Measurements from ENCODE around the gene TVP23C. TPM values are rescaled to one million over a fixed set of nuclear protein-coding genes. Genes with fewer than 3 reads are reported as not detected.

TVP23C gene
- total and polyA plus RNA-seq, 9 of the 15 experiments (the other 6 are each of a cell fraction or from before 2014, with no cell fraction given) = 5.7 to 16.8 (median 8.2) TPM

- no peak for TF ChIP-seq ZNF318 (IDR thresholded peaks at IDR 0.05; ENCODE audit: borderline replicate concordance in 1 of 2, low read depth in 1 of 2)
- peak; percentile 80 for TF ChIP-seq CTBP1 (IDR thresholded peaks at IDR 0.05; ENCODE audit: borderline replicate concordance)
- peak in 1 of 2 experiments; percentile 36; a peak in 2 of 4 replicates for TF ChIP-seq MNT (conservative IDR thresholded peaks at IDR 0.05)
- TF ChIP-seq SMARCB1 (IDR thresholded peaks at IDR 0.05; ENCODE audit: insufficient read length, low read depth) = no peak
- no peak for TF ChIP-seq MED1 (CRISPR knock-in tag; IDR thresholded peaks at IDR 0.05; ENCODE audit: borderline replicate concordance)
- no peak for TF ChIP-seq NONO (IDR thresholded peaks at IDR 0.05; ENCODE audit: low read depth in 2 of 2, low read length in 1 of 2)
- TF ChIP-seq FUS (optimal IDR thresholded peaks at IDR 0.05; ENCODE audit: low read depth, low read length) = no peak
- TF ChIP-seq TOE1 (IDR thresholded peaks at IDR 0.05; ENCODE audit: borderline replicate concordance) = no peak
- no peak for TF ChIP-seq TOE1 (CRISPR knock-in tag; IDR thresholded peaks at IDR 0.05; ENCODE audit: borderline replicate concordance, low read depth)
- TF ChIP-seq FOXM1 (IDR thresholded peaks at IDR 0.05; ENCODE audit: low read depth) = peak; percentile 67
- no peak for TF ChIP-seq FOXM1 (CRISPR knock-in tag; IDR thresholded peaks at IDR 0.05; ENCODE audit: low read depth)
- no peak for TF ChIP-seq ELF2 (CRISPR knock-in tag; IDR thresholded peaks at IDR 0.05)
- TF ChIP-seq HCFC1 (IDR thresholded peaks at IDR 0.05; ENCODE audit: low read depth, low read length) = peak; percentile 21; the same call in 1 of the 2 replicates
- TF ChIP-seq ARID1B (IDR thresholded peaks at IDR 0.05) = peak; percentile 97
- no peak for TF ChIP-seq POU5F1 (IDR thresholded peaks at IDR 0.05; ENCODE audit: borderline replicate concordance, low read depth, low read length, partially characterized antibody)
- TF ChIP-seq KDM4B (IDR thresholded peaks at IDR 0.05; ENCODE audit: borderline replicate concordance in 2 of 2, low read depth in 1 of 2) = no peak
- peak; percentile 66; the same call in 1 of the 2 replicates for TF ChIP-seq JUN (IDR thresholded peaks at IDR 0.05; ENCODE audit: borderline replicate concordance, low read depth, low read length)
- no peak for TF ChIP-seq JUN (CRISPR knock-in tag; IDR thresholded peaks at IDR 0.05; ENCODE audit: borderline replicate concordance)
- TF ChIP-seq ZBED1 (IDR thresholded peaks at IDR 0.05) = no peak
These were observed 72.5 kb downstream of the TVP23C start (continued) for GRCh38 chr17:15490634-15491261.

Data from K562 (cell line).